Uterus (tissue), 4 donors: Measurements from ENCODE around the gene TEK. TPM values are rescaled to one million over a fixed set of nuclear protein-coding genes. Genes with fewer than 3 reads are reported as not detected.

Source experiments
- DNase-seq, 2 donors: peaks; one replicate each; pipeline ENCODE4 v3.0.0-alpha.2; 2019 to 2020
- H3K27ac ChIP-seq, 2 donors: fragments of 200-600 bp; sonication (generic); 1 replicate in 1 of 2; 2 replicates in 1 of 2; pipeline ENCODE4 v1.5.1; 2016 to 2018
- H3K27me3 ChIP-seq, 2 donors: fragments of 200-600 bp; sonication (generic); one replicate each; pipeline ENCODE4 v1.5.1; 2018 to 2019; ENCODE audit warnings: control low read depth in 1 of 2
- H3K36me3 ChIP-seq, 2 donors: fragments of 200-600 bp; sonication (generic); one replicate each; pipeline ENCODE4 v1.5.1; 2019; ENCODE audit warnings: control low read depth in 1 of 2
- H3K4me1 ChIP-seq, 2 donors: fragments of 200-600 bp; sonication (generic); one replicate each; pipeline ENCODE4 v1.5.1; 2018 to 2019; ENCODE audit warnings: control low read depth in 1 of 2
- H3K4me3 ChIP-seq, 2 donors: fragments of 200-600 bp; sonication (generic); 1 replicate in 1 of 2; 2 replicates in 1 of 2; pipeline ENCODE4 v1.5.1; 2018 to 2019; ENCODE audit warnings: mild to moderate bottlenecking in 1 of 2
- H3K9me3 ChIP-seq, 2 donors: fragments of 200-600 bp; sonication (generic); one replicate each; pipeline ENCODE4 v1.5.1; 2019; ENCODE audit warnings: control low read depth in 1 of 2
- CTCF ChIP-seq, 4 experiments: fragments of 200-600 bp in 2 of 4; fragments of 450-650 bp in 2 of 4; sonication (generic) in 2 of 4; IDR thresholded peaks; one replicate each; pipeline ENCODE4 v1.5.1; 2016 to 2019; ENCODE audit warnings: antibody characterized with exemption in 4 of 4, mild to moderate bottlenecking in 2 of 4, moderate library complexity in 1 of 4
- POLR2A ChIP-seq, 2 donors: fragments of 450-650 bp; IDR thresholded peaks; one replicate each; pipeline ENCODE4 v1.6.1; 2016; ENCODE audit warnings: antibody characterized with exemption in 2 of 2, mild to moderate bottlenecking in 1 of 2, moderate library complexity in 1 of 2
- intact Hi-C: fragments of 100-400 bp; cut with DNase I; formaldehyde crosslinking; loops from one replicate; pipeline ENCODE4 v1.15.1; 2023; ENCODE audit warnings: low total_unique reads
- total RNA-seq, 4 donors: library from RNA; depleted of rRNA in 3 of 4; stranded (reverse); fragments of >200 nt in 3 of 4; gene quantifications; one replicate each; pipeline versions ENCODE4 v1.1.0 to v1.2.4, GENCODE V29; 2014 to 2023
- donor health status: DM: yes; HTN: yes; CAD: no.

The TEK gene
- 10 to 100 TPM; 13.5 to 61.3 (median 34.2) TPM for total RNA-seq

- peak within 1 kb of the TSS; percentile 19 to 72 for H3K27ac ChIP-seq
- no peaks in the 10 kb centered on the region for H3K4me1 ChIP-seq
- H3K36me3 ChIP-seq: no peaks in the 10 kb centered on the region
- no peaks in the 10 kb centered on the region for H3K27me3 ChIP-seq
- H3K9me3 ChIP-seq: no peaks in the 10 kb centered on the region
- no peak for DNase-seq
- intact Hi-C loops: no loop called here
- peak within 1 kb of the TSS; percentile 1 to 9 for H3K4me3 ChIP-seq
- TF ChIP-seq POLR2A (IDR thresholded peaks at IDR 0.05): peak in 1 of 2 donors; percentile 33
- TF ChIP-seq CTCF (IDR thresholded peaks at IDR 0.05): no peak
These were observed at the start of gene TEK for GRCh38 chr9:27108981-27109541. TSS of gene TEK (plus strand) at chr9:27109225. CDS start at chr9:27109591, 366 bp downstream.

GRCh38 chr9:27059412-27059811 lies 49.6 kb upstream of the TEK start:
- no peak overlapping the region for H3K4me3 ChIP-seq
- no peak overlapping the region for H3K27ac ChIP-seq
- no peak for TF ChIP-seq POLR2A (IDR thresholded peaks at IDR 0.05)
- no peak for TF ChIP-seq CTCF (IDR thresholded peaks at IDR 0.05)
- no peaks in the 10 kb centered on the region for H3K9me3 ChIP-seq
- H3K4me1 ChIP-seq: no peaks in the 10 kb centered on the region
- intact Hi-C loops: no loop called here
- no peaks in the 10 kb centered on the region for H3K36me3 ChIP-seq
- DNase-seq: no peak
- no peaks in the 10 kb centered on the region for H3K27me3 ChIP-seq

GRCh38 chr9:27059907-27060306 lies 49.1 kb upstream of the TEK start:
- Histone ChIP-seq H3K27me3 (no peaks in the 10 kb centered on the region), H3K27ac (no peak overlapping the region), H3K4me1 (no peaks in the 10 kb centered on the region), H3K4me3 (no peak overlapping the region), H3K9me3 (no peaks in the 10 kb centered on the region), H3K36me3 (no peaks in the 10 kb centered on the region)
- intact Hi-C loops: no loop called here
- no peak for DNase-seq
- TF ChIP-seq POLR2A (IDR thresholded peaks at IDR 0.05) (no peak), CTCF (IDR thresholded peaks at IDR 0.05) (no peak)

- H3K36me3 ChIP-seq: no peaks in the 10 kb centered on the region
- H3K4me3 ChIP-seq: no peak overlapping the region
- no peaks in the 10 kb centered on the region for H3K27me3 ChIP-seq
- H3K9me3 ChIP-seq: no peaks in the 10 kb centered on the region
- DNase-seq: no peak
- TF ChIP-seq CTCF (IDR thresholded peaks at IDR 0.05) (no peak), POLR2A (IDR thresholded peaks at IDR 0.05) (no peak)
- intact Hi-C loops: no loop called here
- no peak overlapping the region for H3K27ac ChIP-seq
- H3K4me1 ChIP-seq: no peaks in the 10 kb centered on the region
These were observed 43.7 kb upstream of the TEK start for GRCh38 chr9:27065288-27065687.

- no peaks in the 10 kb centered on the region for H3K27me3 ChIP-seq
- TF ChIP-seq POLR2A (IDR thresholded peaks at IDR 0.05) (no peak), CTCF (IDR thresholded peaks at IDR 0.05) (no peak)
- H3K9me3 ChIP-seq: no peaks in the 10 kb centered on the region
- no peak overlapping the region for H3K4me3 ChIP-seq
- intact Hi-C loops: no loop called here
- DNase-seq: no peak
- H3K36me3 ChIP-seq: no peaks in the 10 kb centered on the region
- H3K4me1 ChIP-seq: no peaks in the 10 kb centered on the region
- no peak overlapping the region for H3K27ac ChIP-seq
These were observed 34.9 kb upstream of the TEK start for GRCh38 chr9:27073841-27074728.
